Endodermal cell (in vitro differentiated cells): ENCODE results near the gene SLC6A13. TPM values are rescaled to one million over a fixed set of nuclear protein-coding genes. Genes with fewer than 3 reads are reported as not detected.
"Not testable (repeated sequence)": the region's sequence is repeated elsewhere in the genome, so short reads cannot be mapped to it uniquely, and the experiment has no call there.

Experiments
- DNase-seq: peaks from one replicate; pipeline ENCODE4 v3.0.0-alpha.2; 2017
- H3K27ac ChIP-seq: 2 replicates; pipeline ENCODE4 v1.5.1; 2013; ENCODE audit warnings: mild to moderate bottlenecking, low read depth, low read length, moderate library complexity
- H3K27me3 ChIP-seq: 2 replicates; pipeline ENCODE4 v1.6.1; 2013; ENCODE audit warnings: mild to moderate bottlenecking, low read length, moderate library complexity; ENCODE audit not compliant: insufficient read depth, control insufficient read depth, poor library complexity, severe bottlenecking
- H3K36me3 ChIP-seq: 2 replicates; pipeline ENCODE4 v1.7.0; 2013; ENCODE audit warnings: mild to moderate bottlenecking, low read length, moderate library complexity; ENCODE audit not compliant: control insufficient read depth, insufficient read depth
- H3K4me1 ChIP-seq: one replicate; pipeline ENCODE4 v1.7.0; 2013; ENCODE audit warnings: low read length; ENCODE audit not compliant: control insufficient read depth, insufficient read depth
- H3K4me3 ChIP-seq: 2 replicates; pipeline ENCODE4 v1.5.1; 2013; ENCODE audit warnings: mild to moderate bottlenecking, low read length, moderate library complexity
- H3K9ac ChIP-seq: 2 replicates; pipeline ENCODE4 v1.6.1; 2013; ENCODE audit warnings: mild to moderate bottlenecking, low read length, moderate library complexity; ENCODE audit not compliant: poor library complexity, severe bottlenecking; ENCODE audit errors: extremely low read depth
- H3K9me3 ChIP-seq: 2 replicates; pipeline ENCODE4 v1.6.1; 2013; ENCODE audit warnings: mild to moderate bottlenecking, low read length, moderate library complexity; ENCODE audit not compliant: control insufficient read depth
- H3K27ac Mint-ChIP-seq: 2 replicates; pipeline ENCODE4 v1.8.0; 2020; ENCODE audit warnings: mixed read lengths
- H3K27me3 Mint-ChIP-seq: 2 replicates; pipeline ENCODE4 v1.8.0; 2021; ENCODE audit warnings: mild to moderate bottlenecking, mixed read lengths; ENCODE audit not compliant: insufficient read depth
- H3K36me3 Mint-ChIP-seq: 2 replicates; pipeline ENCODE4 v1.8.0; 2020; ENCODE audit warnings: low read depth, mixed read lengths
- H3K4me1 Mint-ChIP-seq: 2 replicates; pipeline ENCODE4 v1.8.0; 2020; ENCODE audit warnings: mixed read lengths
- H3K4me3 Mint-ChIP-seq: 2 replicates; pipeline ENCODE4 v1.8.0; 2020; ENCODE audit warnings: mild to moderate bottlenecking, moderate library complexity, mixed read lengths
- H3K9me3 Mint-ChIP-seq: 2 replicates; pipeline ENCODE4 v1.8.0; 2020; ENCODE audit warnings: mild to moderate bottlenecking, mixed read lengths
- WGBS, 2 experiments: methylation state at CpG; one replicate each; pipeline versions ENCODE4 v1.1.5 to v1.1.7; 2013; ENCODE audit warnings: missing lambda C conversion rate in 2 of 2, mixed read lengths in 1 of 2; ENCODE audit not compliant: insufficient coverage in 1 of 2, insufficient read length in 1 of 2; 5-methylcytosine and 5-hydroxymethylcytosine counted together
- total RNA-seq, 2 donors: library from RNA; stranded (reverse); fragmentation: NEBNext Ultra II Directional in 1 of 2; extraction: Animal tissue kit (Norgen Biotek cat#: 25700) in 1 of 2; gene quantifications; 2 replicates in 1 of 2; 3 replicates in 1 of 2; pipeline ENCODE4 v1.2.1, GENCODE V29; 2021
- TF ChIP-seq, protein P1 (sequence below): fragments of 200-600 bp; sonication (generic); conservative IDR thresholded peaks from 2 replicates; pipeline ENCODE4 v1.5.0; 2021; ENCODE audit warnings: antibody characterized with exemption, mild to moderate bottlenecking

The SLC6A13 gene
- total RNA-seq, 2 donors from 2014 or later = 1.1 to 2.4 TPM

DNA sequence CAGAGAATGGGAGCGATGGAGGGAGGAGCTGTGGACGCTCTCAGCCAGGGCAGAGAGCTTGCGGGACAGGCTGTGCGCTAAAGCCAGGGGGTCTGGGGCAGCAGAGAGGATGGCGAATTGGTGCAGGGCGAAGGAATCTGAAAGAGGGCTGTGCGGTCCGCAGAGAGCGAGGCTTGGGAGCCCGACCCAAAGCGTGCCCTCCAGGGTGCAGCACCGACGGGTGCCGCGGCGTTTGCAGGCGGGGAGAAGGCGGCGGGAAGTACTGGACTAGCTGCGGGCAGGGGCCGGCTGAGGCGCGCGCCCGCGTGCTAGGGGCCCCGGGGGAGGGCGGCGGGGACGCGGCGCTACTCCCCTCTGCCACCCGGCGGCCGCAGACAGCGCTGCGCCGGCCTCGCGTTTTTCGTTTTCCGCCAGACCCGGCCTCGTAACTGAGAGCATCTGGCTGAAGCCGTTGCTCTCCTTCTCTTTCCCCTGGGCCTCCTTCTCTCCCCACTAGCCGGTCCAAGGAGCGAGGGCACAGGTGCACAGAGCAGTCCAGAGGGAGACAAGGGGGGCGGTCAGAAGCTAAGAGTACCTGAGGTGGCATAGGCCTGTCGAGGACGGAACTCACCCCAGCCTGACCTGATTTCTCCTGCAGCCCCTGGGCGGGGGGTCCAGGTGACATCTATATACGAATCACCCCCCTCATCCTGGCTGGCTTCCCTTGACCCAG, 73.6 kb downstream of the SLC6A13 start:
- peak; percentile 92 for DNase-seq
- Mint-ChIP-seq H3K4me1 (peaks cover 6% of the 10 kb centered on the region), H3K4me3 (peak overlapping the region; percentile 82), H3K27me3 (peaks cover 83% of the 10 kb centered on the region), H3K9me3 (peaks cover 7% of the 10 kb centered on the region), H3K27ac (peak overlapping the region; percentile 65), H3K36me3 (no peaks in the 10 kb centered on the region)
- Histone ChIP-seq H3K4me1 (peaks cover 3% of the 10 kb centered on the region), H3K9ac (no peak overlapping the region), H3K9me3 (no peaks in the 10 kb centered on the region), H3K36me3 (no peaks in the 10 kb centered on the region), H3K27me3 (peaks cover 18% of the 10 kb centered on the region), H3K27ac (no peak overlapping the region), H3K4me3 (peak overlapping the region; percentile 77)
- TF ChIP-seq, protein P1, sequence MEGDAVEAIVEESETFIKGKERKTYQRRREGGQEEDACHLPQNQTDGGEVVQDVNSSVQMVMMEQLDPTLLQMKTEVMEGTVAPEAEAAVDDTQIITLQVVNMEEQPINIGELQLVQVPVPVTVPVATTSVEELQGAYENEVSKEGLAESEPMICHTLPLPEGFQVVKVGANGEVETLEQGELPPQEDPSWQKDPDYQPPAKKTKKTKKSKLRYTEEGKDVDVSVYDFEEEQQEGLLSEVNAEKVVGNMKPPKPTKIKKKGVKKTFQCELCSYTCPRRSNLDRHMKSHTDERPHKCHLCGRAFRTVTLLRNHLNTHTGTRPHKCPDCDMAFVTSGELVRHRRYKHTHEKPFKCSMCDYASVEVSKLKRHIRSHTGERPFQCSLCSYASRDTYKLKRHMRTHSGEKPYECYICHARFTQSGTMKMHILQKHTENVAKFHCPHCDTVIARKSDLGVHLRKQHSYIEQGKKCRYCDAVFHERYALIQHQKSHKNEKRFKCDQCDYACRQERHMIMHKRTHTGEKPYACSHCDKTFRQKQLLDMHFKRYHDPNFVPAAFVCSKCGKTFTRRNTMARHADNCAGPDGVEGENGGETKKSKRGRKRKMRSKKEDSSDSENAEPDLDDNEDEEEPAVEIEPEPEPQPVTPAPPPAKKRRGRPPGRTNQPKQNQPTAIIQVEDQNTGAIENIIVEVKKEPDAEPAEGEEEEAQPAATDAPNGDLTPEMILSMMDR = peak; percentile 100
- WGBS, 2 experiments = 11 to 17% methylated on average over 21 to 52 of the region's 52 CpGs

DNA sequence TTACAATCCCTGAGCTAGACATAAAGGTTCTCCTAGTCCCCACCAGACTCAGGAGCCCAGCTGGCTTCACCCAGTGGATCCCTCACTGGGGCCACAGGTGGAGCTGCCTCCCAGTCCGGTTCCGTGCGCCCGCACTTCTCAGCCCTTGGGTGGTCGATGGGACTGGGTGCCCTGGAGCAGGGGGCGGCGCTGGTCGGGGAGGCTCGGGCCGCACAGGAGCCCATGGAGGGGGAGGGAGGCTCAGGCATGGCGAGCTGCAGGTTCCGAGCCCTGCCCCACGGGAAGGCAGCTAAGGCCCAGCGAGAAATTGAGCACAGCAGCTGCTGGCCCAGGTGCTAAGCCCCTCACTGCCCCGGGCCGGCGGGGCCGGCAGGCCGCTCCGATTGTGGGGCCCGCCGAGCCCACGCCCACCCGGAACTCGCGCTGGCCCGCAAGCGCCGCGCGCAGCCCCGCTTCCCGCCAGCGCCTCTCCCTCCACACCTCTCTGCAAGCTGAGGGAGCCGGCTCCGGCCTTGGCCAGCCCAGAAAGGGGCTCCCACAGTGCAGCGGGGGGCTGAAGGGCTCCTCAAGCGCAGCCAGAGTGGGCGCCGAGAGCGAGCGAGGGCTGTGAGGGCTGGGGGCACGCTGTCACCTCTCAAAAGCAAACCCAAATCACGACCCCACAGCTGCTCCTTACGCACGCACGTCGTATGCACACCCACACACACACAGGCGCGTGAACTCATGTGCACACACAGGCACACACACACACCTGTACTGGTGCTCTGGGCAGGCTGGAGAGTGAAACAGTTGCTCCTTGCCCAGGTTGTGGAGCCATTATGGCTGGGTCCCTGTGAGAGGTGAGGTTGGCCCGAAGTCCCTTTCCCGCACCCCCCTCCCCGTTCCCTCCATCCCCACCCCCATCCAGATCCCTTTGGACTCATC, 74.4 kb downstream of the SLC6A13 start:
- not testable (repeated sequence) for H3K9me3 ChIP-seq, H3K4me1 ChIP-seq, H3K9me3 Mint-ChIP-seq, H3K4me1 Mint-ChIP-seq, H3K36me3 Mint-ChIP-seq, H3K9ac ChIP-seq, H3K36me3 ChIP-seq, H3K27ac ChIP-seq
- peak overlapping the region; percentile 82 for H3K4me3 Mint-ChIP-seq
- peaks cover 79% of the 10 kb centered on the region for H3K27me3 Mint-ChIP-seq
- peak overlapping the region; percentile 77 for H3K4me3 ChIP-seq
- 14 to 48% methylated on average over 5 to 47 of the region's 53 CpGs for WGBS, 2 experiments
- H3K27ac Mint-ChIP-seq = peak overlapping the region; percentile 65
- DNase-seq = peak; percentile 73
- H3K27me3 ChIP-seq = peaks cover 18% of the 10 kb centered on the region

DNA sequence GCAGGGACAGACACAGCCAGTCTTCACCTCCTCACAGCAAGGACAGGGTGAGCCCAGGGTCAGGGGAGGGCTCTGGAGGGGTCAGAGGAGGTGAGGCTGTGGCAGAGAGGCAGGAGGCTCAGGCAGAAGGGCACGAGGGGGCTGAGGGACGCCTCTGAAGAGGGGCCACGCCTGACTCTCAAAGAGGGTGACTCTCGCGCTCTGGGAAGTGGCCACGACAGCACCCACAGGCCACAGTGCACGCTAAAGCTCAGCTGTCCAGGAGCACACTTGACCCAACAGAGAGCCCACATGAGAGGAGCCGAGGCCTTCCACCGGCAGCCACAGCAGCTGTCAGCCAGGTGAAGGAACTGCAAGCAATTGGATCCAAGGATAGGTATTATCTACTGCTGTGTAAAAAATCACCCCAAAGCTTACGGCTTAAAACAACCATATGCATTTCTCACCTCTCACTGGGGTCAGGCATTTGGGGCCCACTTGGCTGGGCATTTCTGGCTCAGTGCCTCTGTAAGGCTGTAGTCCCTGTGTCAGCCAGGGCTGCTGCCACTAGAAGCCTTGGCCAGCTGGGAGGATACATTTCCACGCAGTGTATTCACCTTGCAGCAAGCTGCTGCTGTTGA, 76.5 kb downstream of the SLC6A13 start:
- Mint-ChIP-seq H3K27me3 (peaks cover 63% of the 10 kb centered on the region), H3K4me3 (no peak overlapping the region), H3K36me3 (no peaks in the 10 kb centered on the region), H3K27ac (no peak overlapping the region), H3K9me3 (peaks cover 7% of the 10 kb centered on the region), H3K4me1 (no peaks in the 10 kb centered on the region)
- Histone ChIP-seq H3K4me3 (no peak overlapping the region), H3K9me3 (no peaks in the 10 kb centered on the region), H3K27me3 (peaks cover 18% of the 10 kb centered on the region), H3K9ac (no peak overlapping the region), H3K36me3 (no peaks in the 10 kb centered on the region), H3K27ac (no peak overlapping the region), H3K4me1 (no peaks in the 10 kb centered on the region)
- DNase-seq = no peak
- TF ChIP-seq, protein P1 = no peak
- 90 to 92% methylated on average over 8 to 11 of the region's 11 CpGs for WGBS, 2 experiments
